ENCODE measurements around the gene ODAD4. TPM values are rescaled to one million over a fixed set of nuclear protein-coding genes. Genes with fewer than 3 reads are reported as not detected.

Gene ODAD4
- total RNA-seq, 2 experiments from 2014 or later: 1.1 to 1.3 TPM

DNA sequence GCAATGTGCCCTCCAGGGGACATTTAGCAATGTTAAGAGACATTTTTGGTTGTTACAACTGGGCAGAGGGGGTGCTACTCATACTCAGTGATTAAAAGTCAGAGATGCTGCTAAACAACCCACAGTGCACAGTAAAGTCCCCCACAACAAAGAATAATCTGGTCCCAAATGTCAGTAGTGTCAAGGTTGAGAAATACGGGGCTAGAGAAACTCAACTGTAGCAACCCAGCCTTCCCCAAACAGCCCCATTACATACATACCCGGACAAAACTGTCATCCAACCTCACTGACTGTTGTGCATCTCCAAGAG is 66.4 kb downstream of the ODAD4 start:
- H3K4me3 ChIP-seq (ENCODE audit: low read depth, low read length, poor library complexity, severe bottlenecking): no peak overlapping the region
- peak overlapping the region; percentile 68 for H3K4me2 ChIP-seq (ENCODE audit: low read length)
- H3K79me2 ChIP-seq (ENCODE audit: insufficient read depth, low read depth, low read length): peaks cover 31% of the 10 kb centered on the region; the same call in 1 of the 2 replicates
- intact Hi-C loops (cut with micrococcal nuclease; ENCODE audit: unreplicated experiment): no loop called here
- no peaks in the 10 kb centered on the region for H3K9me2 ChIP-seq (ENCODE audit: insufficient read depth, low read length)
- ChIA-PET POLR2A (interaction anchor here (1.1 to 2.9 kb wide), 2 partner anchors 17 to 21 kb away, joined by 3 to 12 read pairs; partner anchors contain the start of gene DNAJC7), CTCF (ENCODE audit: unreplicated experiment) (interaction anchor here (0.9 kb wide), 1 partner anchor 20 kb away, joined by 3 read pairs; the partner anchor contains the start of gene DNAJC7)
- no TSS peak for BruUV-seq (replicated peaks)
- H3K27ac ChIP-seq (ENCODE audit: low read depth, low read length, poor library complexity, severe bottlenecking): peak overlapping the region; percentile 80
- H3K36me3 ChIP-seq (ENCODE audit: insufficient read depth, low read length): peaks cover 94% of the 10 kb centered on the region
- peaks cover 12% of the 10 kb centered on the region for H4K20me1 ChIP-seq (ENCODE audit: insufficient read depth, low read length)
- H2AFZ ChIP-seq (ENCODE audit: low read length): no peak overlapping the region
- no peaks in the 10 kb centered on the region for H3K9me3 ChIP-seq (ENCODE audit: low read length)
- no peak for TF ChIP-seq EZH2phosphoT487 (IDR thresholded peaks at IDR 0.05; ENCODE audit: borderline replicate concordance, low read depth, low read length)
- TF ChIP-seq, protein P1, sequence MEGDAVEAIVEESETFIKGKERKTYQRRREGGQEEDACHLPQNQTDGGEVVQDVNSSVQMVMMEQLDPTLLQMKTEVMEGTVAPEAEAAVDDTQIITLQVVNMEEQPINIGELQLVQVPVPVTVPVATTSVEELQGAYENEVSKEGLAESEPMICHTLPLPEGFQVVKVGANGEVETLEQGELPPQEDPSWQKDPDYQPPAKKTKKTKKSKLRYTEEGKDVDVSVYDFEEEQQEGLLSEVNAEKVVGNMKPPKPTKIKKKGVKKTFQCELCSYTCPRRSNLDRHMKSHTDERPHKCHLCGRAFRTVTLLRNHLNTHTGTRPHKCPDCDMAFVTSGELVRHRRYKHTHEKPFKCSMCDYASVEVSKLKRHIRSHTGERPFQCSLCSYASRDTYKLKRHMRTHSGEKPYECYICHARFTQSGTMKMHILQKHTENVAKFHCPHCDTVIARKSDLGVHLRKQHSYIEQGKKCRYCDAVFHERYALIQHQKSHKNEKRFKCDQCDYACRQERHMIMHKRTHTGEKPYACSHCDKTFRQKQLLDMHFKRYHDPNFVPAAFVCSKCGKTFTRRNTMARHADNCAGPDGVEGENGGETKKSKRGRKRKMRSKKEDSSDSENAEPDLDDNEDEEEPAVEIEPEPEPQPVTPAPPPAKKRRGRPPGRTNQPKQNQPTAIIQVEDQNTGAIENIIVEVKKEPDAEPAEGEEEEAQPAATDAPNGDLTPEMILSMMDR (conservative IDR thresholded peaks at IDR 0.05; ENCODE audit: low read length): no peak
- peaks cover 39% of the 10 kb centered on the region for H3K4me1 ChIP-seq (ENCODE audit: insufficient read depth, low read length, poor library complexity, severe bottlenecking)
- DNase-seq (ENCODE audit: low spot score): no peak

DNA sequence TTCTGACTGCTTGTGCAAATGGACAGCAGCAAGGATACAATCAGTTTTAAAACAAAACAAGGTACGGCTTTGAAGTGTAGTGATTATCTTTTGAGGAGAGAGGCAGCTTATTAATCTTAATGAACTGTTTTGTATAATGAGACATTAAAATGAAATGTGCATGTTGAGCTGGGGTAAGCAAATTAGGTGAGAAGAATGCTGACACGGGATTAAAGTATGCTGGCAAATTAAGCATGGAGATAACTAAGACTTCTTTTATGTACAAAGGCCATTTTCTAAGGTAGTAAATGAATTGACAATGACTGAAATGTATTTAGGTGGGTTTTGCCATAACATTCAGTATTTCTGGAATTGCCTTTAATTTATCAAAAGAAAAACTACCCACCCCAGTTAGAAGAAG is 68.1 kb downstream of the ODAD4 start:
- BruUV-seq (replicated peaks): no TSS peak
- peaks cover 93% of the 10 kb centered on the region for H3K36me3 ChIP-seq (ENCODE audit: insufficient read depth, low read length)
- no peaks in the 10 kb centered on the region for H3K9me3 ChIP-seq (ENCODE audit: low read length)
- H4K20me1 ChIP-seq (ENCODE audit: insufficient read depth, low read length): peaks cover 12% of the 10 kb centered on the region
- H3K4me2 ChIP-seq (ENCODE audit: low read length): 0 out of 2 replicates have a peak overlapping the region, but pooled peaks have one; percentile 3
- no peak overlapping the region for H3K4me3 ChIP-seq (ENCODE audit: low read depth, low read length, poor library complexity, severe bottlenecking)
- DNase-seq (ENCODE audit: low spot score): no peak
- TF ChIP-seq, protein P1 (conservative IDR thresholded peaks at IDR 0.05; ENCODE audit: low read length): no peak
- no peak for TF ChIP-seq EZH2phosphoT487 (IDR thresholded peaks at IDR 0.05; ENCODE audit: borderline replicate concordance, low read depth, low read length)
- intact Hi-C loops (cut with micrococcal nuclease; ENCODE audit: unreplicated experiment): no loop called here
- no peaks in the 10 kb centered on the region for H3K9me2 ChIP-seq (ENCODE audit: insufficient read depth, low read length)
- H2AFZ ChIP-seq (ENCODE audit: low read length): no peak overlapping the region
- H3K79me2 ChIP-seq (ENCODE audit: insufficient read depth, low read depth, low read length): peaks cover 48% of the 10 kb centered on the region; the same call in 1 of the 2 replicates
- peak overlapping the region; percentile 21 for H3K27ac ChIP-seq (ENCODE audit: low read depth, low read length, poor library complexity, severe bottlenecking)
- POLR2A ChIA-PET: interaction anchor here (0.8 to 2.9 kb wide), 3 partner anchors 13 to 20 kb away, joined by 3 to 12 read pairs (median 6); partner anchors contain the start of gene DNAJC7
- peaks cover 39% of the 10 kb centered on the region for H3K4me1 ChIP-seq (ENCODE audit: insufficient read depth, low read length, poor library complexity, severe bottlenecking)
- CTCF ChIA-PET (ENCODE audit: unreplicated experiment): no interaction called here

DNA sequence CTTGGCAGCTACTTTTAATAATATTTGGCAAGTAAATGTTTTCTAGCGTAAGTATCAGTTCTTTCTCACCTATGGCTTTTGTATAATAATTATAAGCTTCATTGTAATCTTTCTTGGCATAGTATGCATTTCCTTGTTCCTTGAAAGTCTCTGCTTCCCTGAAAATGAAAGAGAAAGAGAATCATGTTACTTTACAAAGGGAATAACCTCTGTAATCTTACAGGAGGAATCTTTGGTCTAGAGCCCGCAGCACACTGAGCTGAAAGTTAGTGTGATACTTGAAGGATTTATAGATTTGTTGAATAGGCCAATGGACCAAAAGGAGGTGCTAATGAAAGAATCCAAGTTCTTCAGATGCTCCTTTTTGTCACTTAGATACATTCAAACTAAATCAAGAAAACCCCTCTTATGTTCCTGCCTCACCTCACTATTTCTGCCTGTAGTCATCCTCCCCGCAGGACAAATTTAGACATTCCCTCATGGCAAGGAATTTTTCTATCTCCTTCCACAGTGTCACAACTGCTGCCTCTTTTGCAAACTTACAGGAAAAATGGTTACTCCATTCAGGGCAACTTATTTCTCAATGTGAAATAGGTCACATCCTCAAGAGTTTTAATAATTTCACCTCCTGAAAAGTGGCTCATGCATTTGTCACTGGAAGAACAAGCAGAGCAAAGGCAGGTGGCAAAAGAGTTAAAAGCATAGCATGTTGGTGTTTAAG is 70.2 kb downstream of the ODAD4 start:
- H3K4me2 ChIP-seq (ENCODE audit: low read length): no peak overlapping the region
- intact Hi-C loops (cut with micrococcal nuclease; ENCODE audit: unreplicated experiment): no loop called here
- peaks cover 87% of the 10 kb centered on the region for H3K36me3 ChIP-seq (ENCODE audit: insufficient read depth, low read length)
- CTCF ChIA-PET (ENCODE audit: unreplicated experiment): no interaction called here
- peaks cover 55% of the 10 kb centered on the region for H3K79me2 ChIP-seq (ENCODE audit: insufficient read depth, low read depth, low read length)
- no peak overlapping the region for H2AFZ ChIP-seq (ENCODE audit: low read length)
- no peak overlapping the region for H3K27ac ChIP-seq (ENCODE audit: low read depth, low read length, poor library complexity, severe bottlenecking)
- H3K4me1 ChIP-seq (ENCODE audit: insufficient read depth, low read length, poor library complexity, severe bottlenecking): peaks cover 33% of the 10 kb centered on the region
- TF ChIP-seq EZH2phosphoT487 (IDR thresholded peaks at IDR 0.05; ENCODE audit: borderline replicate concordance, low read depth, low read length): no peak
- TF ChIP-seq, protein P1 (conservative IDR thresholded peaks at IDR 0.05; ENCODE audit: low read length): no peak
- BruUV-seq (replicated peaks): no TSS peak
- no peaks in the 10 kb centered on the region for H3K9me2 ChIP-seq (ENCODE audit: insufficient read depth, low read length)
- no peak overlapping the region for H3K4me3 ChIP-seq (ENCODE audit: low read depth, low read length, poor library complexity, severe bottlenecking)
- H4K20me1 ChIP-seq (ENCODE audit: insufficient read depth, low read length): peaks cover 2% of the 10 kb centered on the region
- no peaks in the 10 kb centered on the region for H3K9me3 ChIP-seq (ENCODE audit: low read length)
- POLR2A ChIA-PET: interaction anchor here (0.7 kb wide), 1 partner anchor 67 kb away, joined by 3 read pairs; no protein-coding TSS in a partner anchor
- DNase-seq (ENCODE audit: low spot score): no peak
